GM12891 (cell line): ENCODE data around the gene AGBL1.

Source experiments
- DNase-seq: peaks from one replicate; pipeline ENCODE4 v3.0.0; 2011; ENCODE audit warnings: low spot score; ENCODE audit not compliant: insufficient read length
- FAIRE-seq: peaks from 2 replicates; lab custom pipeline; 2011; peaks lifted over from hg19 to GRCh38; lab: Jason Lieb, UNC
- PAX5 ChIP-seq: IDR thresholded peaks from 2 replicates; pipeline ENCODE4 v1.6.1; 2011; ENCODE audit warnings: low read length, moderate library complexity, mild to moderate bottlenecking; ENCODE audit not compliant: insufficient read depth, severe bottlenecking
- POLR2A ChIP-seq: IDR thresholded peaks from 2 replicates; pipeline ENCODE4 v1.6.1; 2011; ENCODE audit warnings: low read depth, low read length, control low read depth
- POLR2AphosphoS5 ChIP-seq: IDR thresholded peaks from 2 replicates; pipeline ENCODE4 v1.6.1; 2011; ENCODE audit warnings: low read depth, low read length, control low read depth
- POU2F2 ChIP-seq: IDR thresholded peaks from 2 replicates; pipeline ENCODE4 v1.6.1; 2011; ENCODE audit warnings: low read depth, mild to moderate bottlenecking, control low read depth, low read length, moderate library complexity
- SPI1 ChIP-seq: IDR thresholded peaks from 2 replicates; pipeline ENCODE4 v1.6.1; 2011; ENCODE audit warnings: low read depth, low read length, control low read depth
- TAF1 ChIP-seq: IDR thresholded peaks from 2 replicates; pipeline ENCODE4 v1.6.1; 2011; ENCODE audit warnings: low read depth, low read length, control low read depth

The AGBL1 gene

GRCh38 chr15:86855307-86856291 is 775.9 kb downstream of the AGBL1 start:
- no peak for DNase-seq
- no peak for TF ChIP-seq POLR2AphosphoS5
- TF ChIP-seq SPI1 = no peak
- no peak for TF ChIP-seq TAF1
- no peak for TF ChIP-seq POU2F2
- no peak for TF ChIP-seq PAX5
- TF ChIP-seq POLR2A = no peak
- FAIRE-seq = no peak

GRCh38 chr15:86857701-86858100 is 778.0 kb downstream of the AGBL1 start:
- FAIRE-seq (no peak), DNase-seq (no peak)
- TF ChIP-seq POLR2A (no peak), PAX5 (no peak), POU2F2 (no peak), TAF1 (no peak)

GRCh38 chr15:86863226-86863915 is 783.7 kb downstream of the AGBL1 start:
- TF ChIP-seq POLR2AphosphoS5 (no peak), POLR2A (no peak), PAX5 (no peak), SPI1 (no peak), POU2F2 (no peak), TAF1 (no peak)
- DNase-seq (no peak), FAIRE-seq (no peak)

GRCh38 chr15:86865920-86866319 is 786.2 kb downstream of the AGBL1 start:
- no peak for FAIRE-seq
- DNase-seq = no peak
- TF ChIP-seq PAX5 (no peak), POLR2A (no peak), POLR2AphosphoS5 (no peak), POU2F2 (no peak), TAF1 (no peak), SPI1 (no peak)

- FAIRE-seq (no peak), DNase-seq (no peak)
- TF ChIP-seq TAF1 = no peak
- TF ChIP-seq POLR2AphosphoS5 = no peak
- no peak for TF ChIP-seq POU2F2
- no peak for TF ChIP-seq SPI1
- TF ChIP-seq POLR2A = no peak
- no peak for TF ChIP-seq PAX5
Observed at GRCh38 chr15:86870846-86871245, 791.2 kb downstream of the AGBL1 start.

GRCh38 chr15:86871964-86872363 is 792.3 kb downstream of the AGBL1 start:
- TF ChIP-seq PAX5 (no peak), POU2F2 (no peak), POLR2A (no peak), POLR2AphosphoS5 (no peak)
- DNase-seq = no peak
- FAIRE-seq = no peak

- FAIRE-seq (no peak), DNase-seq (no peak)
- TF ChIP-seq SPI1 = no peak
- TF ChIP-seq TAF1 = no peak
- TF ChIP-seq PAX5 = no peak
- TF ChIP-seq POLR2AphosphoS5 = no peak
Observed at GRCh38 chr15:86872782-86873181, 793.1 kb downstream of the AGBL1 start.

- FAIRE-seq = no peak
Observed at GRCh38 chr15:86875067-86875466, 795.4 kb downstream of the AGBL1 start.

GRCh38 chr15:86876387-86876944 is 796.8 kb downstream of the AGBL1 start:
- DNase-seq (no peak), FAIRE-seq (no peak)
- TF ChIP-seq SPI1 (no peak), POLR2A (no peak), POU2F2 (no peak), TAF1 (no peak), POLR2AphosphoS5 (no peak), PAX5 (no peak)

More at GRCh38 chr15:86875067-86875466, 795.4 kb downstream of the AGBL1 start:
- no peak for TF ChIP-seq TAF1
- no peak for TF ChIP-seq POLR2A
- TF ChIP-seq PAX5 = no peak
- no peak for DNase-seq
